H9 (cell line): Measurements from ENCODE around the gene MAD1L1. TPM values are rescaled to one million over a fixed set of nuclear protein-coding genes. Genes with fewer than 3 reads are reported as not detected.

Experiments
- DNase-seq: peaks from one replicate; pipeline ENCODE4 v3.0.0-alpha.2; 2017
- H2AFZ ChIP-seq: one replicate; pipeline ENCODE4 v1.6.1; 2013; ENCODE audit warnings: mild to moderate bottlenecking, low read length, control low read depth, moderate library complexity
- H2AK5ac ChIP-seq: 2 replicates; pipeline ENCODE4 v1.6.1; 2013; ENCODE audit warnings: low read length, control low read depth, mixed read lengths; ENCODE audit not compliant: insufficient read length
- H2BK120ac ChIP-seq: one replicate; pipeline ENCODE4 v1.6.1; 2013; ENCODE audit warnings: low read depth, mild to moderate bottlenecking, low read length, control low read depth, inconsistent platforms; ENCODE audit not compliant: poor library complexity, severe bottlenecking
- H2BK12ac ChIP-seq: 2 replicates; pipeline ENCODE4 v1.6.1; 2013; ENCODE audit warnings: low read length, control low read depth, mixed read lengths, low read depth; ENCODE audit not compliant: insufficient read length
- H2BK15ac ChIP-seq: 2 replicates; pipeline ENCODE4 v1.6.1; 2013; ENCODE audit warnings: low read depth, low read length, control low read depth
- H2BK20ac ChIP-seq: one replicate; pipeline ENCODE4 v1.6.1; 2013; ENCODE audit warnings: low read depth, mild to moderate bottlenecking, low read length, control low read depth, inconsistent platforms; ENCODE audit not compliant: poor library complexity, severe bottlenecking
- H2BK5ac ChIP-seq: 2 replicates; pipeline ENCODE4 v1.6.1; 2013; ENCODE audit warnings: low read length, control low read depth, mixed read lengths; ENCODE audit not compliant: insufficient read length
- H3K14ac ChIP-seq: 2 replicates; pipeline ENCODE4 v1.6.1; 2013; ENCODE audit warnings: low read length, control low read depth; ENCODE audit not compliant: insufficient read depth
- H3K18ac ChIP-seq: 2 replicates; pipeline ENCODE4 v1.6.1; 2013; ENCODE audit warnings: low read depth, mild to moderate bottlenecking, mixed read lengths, low read length, control low read depth; ENCODE audit not compliant: insufficient read length
- H3K23ac ChIP-seq: 2 replicates; pipeline ENCODE4 v1.6.1; 2013; ENCODE audit warnings: low read length, control low read depth, mixed read lengths, low read depth; ENCODE audit not compliant: insufficient read length
- H3K23me2 ChIP-seq: 2 replicates; pipeline ENCODE4 v1.6.1; 2013; ENCODE audit warnings: low read depth, mild to moderate bottlenecking, mixed read lengths, low read length, control low read depth; ENCODE audit not compliant: insufficient read length, poor library complexity, severe bottlenecking
- H3K27ac ChIP-seq: 2 replicates; pipeline ENCODE4 v1.5.1; 2013; ENCODE audit warnings: low read length, control low read depth, mixed read lengths, low read depth; ENCODE audit not compliant: insufficient read length
- H3K27me3 ChIP-seq: 2 replicates; pipeline ENCODE4 v1.6.1; 2013; ENCODE audit warnings: low read length, control low read depth, inconsistent platforms; ENCODE audit not compliant: insufficient read depth
- H3K4ac ChIP-seq: 2 replicates; pipeline ENCODE4 v1.6.1; 2013; ENCODE audit warnings: low read depth, mild to moderate bottlenecking, control low read depth, inconsistent platforms, low read length, moderate library complexity
- H3K4me1 ChIP-seq: 2 replicates; pipeline ENCODE4 v1.6.1; 2013; ENCODE audit warnings: low read length, control low read depth, inconsistent platforms; ENCODE audit not compliant: insufficient read depth
- H3K4me2 ChIP-seq: 2 replicates; pipeline ENCODE4 v1.6.1; 2013; ENCODE audit warnings: low read length, control low read depth, mixed read lengths; ENCODE audit not compliant: insufficient read length, insufficient read depth
- H3K56ac ChIP-seq: 2 replicates; pipeline ENCODE4 v1.6.1; 2013; ENCODE audit warnings: low read depth, mild to moderate bottlenecking, mixed read lengths, low read length, control low read depth; ENCODE audit not compliant: insufficient read length
- H3K79me1 ChIP-seq: 2 replicates; pipeline ENCODE4 v1.6.1; 2013; ENCODE audit warnings: low read depth, mild to moderate bottlenecking, moderate library complexity, low read length, control low read depth, inconsistent platforms; ENCODE audit not compliant: insufficient read depth, poor library complexity, severe bottlenecking
- H3K79me2 ChIP-seq: 2 replicates; pipeline ENCODE4 v1.6.1; 2013; ENCODE audit warnings: low read length, control low read depth, inconsistent platforms; ENCODE audit not compliant: insufficient read depth
- H3K9ac ChIP-seq: 2 replicates; pipeline ENCODE4 v1.6.1; 2013; ENCODE audit warnings: low read length, control low read depth, mixed read lengths; ENCODE audit not compliant: insufficient read length; ENCODE audit errors: extremely low read depth
- H3K9me3 ChIP-seq: one replicate; pipeline ENCODE4 v1.6.1; 2013; ENCODE audit warnings: low read depth, low read length, inconsistent platforms; ENCODE audit not compliant: control insufficient read depth
- H3T11ph ChIP-seq: one replicate; pipeline ENCODE4 v1.6.1; 2013; ENCODE audit warnings: mild to moderate bottlenecking, low read length, control low read depth, inconsistent platforms
- H4K20me1 ChIP-seq: one replicate; pipeline ENCODE4 v1.6.1; 2013; ENCODE audit not compliant: control insufficient read depth, insufficient read length, insufficient read depth
- H4K5ac ChIP-seq: 2 replicates; pipeline ENCODE4 v1.6.1; 2013; ENCODE audit warnings: low read depth, mild to moderate bottlenecking, mixed read lengths, low read length, control low read depth; ENCODE audit not compliant: insufficient read length
- H4K8ac ChIP-seq: replicated peaks from 2 replicates; pipeline ENCODE4 v1.6.1; 2013; ENCODE audit warnings: low read length, control low read depth, mixed read lengths, low read depth; ENCODE audit not compliant: insufficient read length
- H4K91ac ChIP-seq: 2 replicates; pipeline ENCODE4 v1.6.1; 2013; ENCODE audit warnings: low read depth, mild to moderate bottlenecking, moderate library complexity, mixed read lengths, low read length, control low read depth; ENCODE audit not compliant: insufficient read length
- H3K27ac Mint-ChIP-seq, 3 experiments: 2 replicates in 2 of 3; 3 replicates in 1 of 3; pipeline ENCODE4 v1.8.0; 2020 to 2021; ENCODE audit warnings: mixed read lengths in 3 of 3, mild to moderate bottlenecking in 1 of 3, moderate library complexity in 1 of 3
- H3K27me3 Mint-ChIP-seq: 2 replicates; pipeline ENCODE4 v1.8.0; 2021; ENCODE audit warnings: low read depth, mild to moderate bottlenecking, moderate library complexity, mixed read lengths
- H3K36me3 Mint-ChIP-seq, 3 experiments: 2 replicates in 2 of 3; 3 replicates in 1 of 3; pipeline ENCODE4 v1.8.0; 2020 to 2021; ENCODE audit warnings: low read depth in 3 of 3, mixed read lengths in 3 of 3; ENCODE audit not compliant: insufficient read depth in 1 of 3
- H3K4me1 Mint-ChIP-seq, 2 experiments: 2 replicates each; pipeline ENCODE4 v1.8.0; 2020; ENCODE audit warnings: mixed read lengths in 2 of 2
- H3K4me3 Mint-ChIP-seq, 2 experiments: 2 replicates in 1 of 2; 3 replicates in 1 of 2; pipeline ENCODE4 v1.8.0; 2020 to 2021; ENCODE audit warnings: mild to moderate bottlenecking in 2 of 2, mixed read lengths in 2 of 2, moderate library complexity in 1 of 2
- H3K9me3 Mint-ChIP-seq, 2 experiments: 2 replicates in 1 of 2; 3 replicates in 1 of 2; pipeline ENCODE4 v1.8.0; 2020; ENCODE audit warnings: mild to moderate bottlenecking in 2 of 2, mixed read lengths in 2 of 2, moderate library complexity in 1 of 2
- WGBS: extraction: QIAGEN DNeasy Blood & Tissue Kit; methylation state at CpG from one replicate; pipeline ENCODE4 v1.1.7; 2013; ENCODE audit warnings: missing lambda C conversion rate, low lambda C conversion rate, mixed read lengths; ENCODE audit not compliant: insufficient read length; ENCODE audit errors: extremely low coverage; 5-methylcytosine and 5-hydroxymethylcytosine counted together
- total RNA-seq: library from RNA; stranded (reverse); gene quantifications from 2 replicates; pipeline ENCODE4 v1.2.1, GENCODE V29; 2021
- TF ChIP-seq, protein P1 (sequence below): fragments of 200-600 bp; sonication (generic); conservative IDR thresholded peaks from 3 replicates; pipeline ENCODE4 v1.8.0; 2021; ENCODE audit warnings: antibody characterized with exemption, mild to moderate bottlenecking

MAD1L1 gene
- total RNA-seq, 1 experiment from 2014 or later = 39.0 TPM

DNA sequence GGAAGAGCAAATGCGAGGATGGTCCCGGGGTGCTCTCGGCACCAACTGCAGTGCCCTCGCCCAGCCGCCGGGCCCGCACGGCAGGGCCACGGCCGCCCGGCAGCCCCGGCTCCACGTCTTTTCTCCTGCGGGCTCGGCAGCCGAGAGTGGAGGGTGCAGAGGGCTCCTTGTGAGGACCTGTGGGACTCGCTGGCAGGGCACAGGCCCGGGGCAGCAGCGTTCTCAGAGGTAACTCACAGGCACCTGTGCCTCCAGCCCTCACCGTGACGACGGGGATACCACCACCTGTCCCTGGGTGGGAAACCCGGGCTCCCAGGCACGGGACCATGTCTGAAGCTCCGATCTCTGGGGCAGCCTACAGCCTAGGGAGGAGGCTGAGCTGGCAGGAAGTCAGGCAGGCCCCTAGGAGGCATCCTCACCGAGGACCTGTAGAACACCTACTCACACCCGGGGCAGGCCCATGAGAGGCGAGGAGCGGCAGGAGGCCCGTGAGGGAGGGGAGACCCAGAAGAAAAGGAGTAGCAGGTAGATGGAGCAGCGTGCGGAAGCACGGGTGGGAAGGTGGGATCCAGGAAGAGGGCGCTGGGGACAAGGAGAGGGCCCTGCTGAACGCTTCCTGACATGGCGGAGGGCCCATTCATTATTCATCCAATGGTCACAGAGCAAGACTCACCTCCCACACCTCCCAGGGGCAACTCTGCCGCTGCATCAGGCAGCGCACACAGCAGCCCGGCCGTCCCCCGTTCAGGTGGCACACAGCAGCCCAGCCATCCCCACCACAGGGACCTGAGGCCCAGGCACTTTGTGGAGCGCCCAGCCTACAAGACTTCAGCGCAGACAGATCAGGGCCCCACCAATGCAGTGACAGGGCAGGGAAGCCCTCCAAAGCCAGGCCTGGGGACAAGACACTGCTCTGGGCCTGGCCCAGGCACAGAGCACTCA lies 244.9 kb downstream of the MAD1L1 start:
- peak overlapping the region; percentile 48; the same call in 1 of the 2 replicates for H3K14ac ChIP-seq
- no peak overlapping the region for H2BK12ac ChIP-seq
- no peak overlapping the region for H4K8ac ChIP-seq
- no peak overlapping the region for H3K4me2 ChIP-seq
- H4K5ac ChIP-seq = no peak overlapping the region
- no peak overlapping the region for H2AFZ ChIP-seq
- H3K79me2 ChIP-seq = no peaks in the 10 kb centered on the region
- no peaks in the 10 kb centered on the region for H3K9me3 ChIP-seq
- no peaks in the 10 kb centered on the region for H3K27me3 Mint-ChIP-seq
- H2BK20ac ChIP-seq = no peak overlapping the region
- TF ChIP-seq, protein P1, sequence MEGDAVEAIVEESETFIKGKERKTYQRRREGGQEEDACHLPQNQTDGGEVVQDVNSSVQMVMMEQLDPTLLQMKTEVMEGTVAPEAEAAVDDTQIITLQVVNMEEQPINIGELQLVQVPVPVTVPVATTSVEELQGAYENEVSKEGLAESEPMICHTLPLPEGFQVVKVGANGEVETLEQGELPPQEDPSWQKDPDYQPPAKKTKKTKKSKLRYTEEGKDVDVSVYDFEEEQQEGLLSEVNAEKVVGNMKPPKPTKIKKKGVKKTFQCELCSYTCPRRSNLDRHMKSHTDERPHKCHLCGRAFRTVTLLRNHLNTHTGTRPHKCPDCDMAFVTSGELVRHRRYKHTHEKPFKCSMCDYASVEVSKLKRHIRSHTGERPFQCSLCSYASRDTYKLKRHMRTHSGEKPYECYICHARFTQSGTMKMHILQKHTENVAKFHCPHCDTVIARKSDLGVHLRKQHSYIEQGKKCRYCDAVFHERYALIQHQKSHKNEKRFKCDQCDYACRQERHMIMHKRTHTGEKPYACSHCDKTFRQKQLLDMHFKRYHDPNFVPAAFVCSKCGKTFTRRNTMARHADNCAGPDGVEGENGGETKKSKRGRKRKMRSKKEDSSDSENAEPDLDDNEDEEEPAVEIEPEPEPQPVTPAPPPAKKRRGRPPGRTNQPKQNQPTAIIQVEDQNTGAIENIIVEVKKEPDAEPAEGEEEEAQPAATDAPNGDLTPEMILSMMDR = no peak
- 0 out of 7 replicates have a peak, but pooled peaks cover 0 to 5% (median 0%) of the 10 kb centered on the region in 3 experiments for H3K36me3 Mint-ChIP-seq
- no peak overlapping the region; the same call in 1 of the 2 replicates for H3K4ac ChIP-seq
- H3T11ph ChIP-seq = no peak overlapping the region
- no peak overlapping the region for H2BK120ac ChIP-seq
- no peak overlapping the region for H3K27ac ChIP-seq
- DNase-seq = no peak
- no peaks in the 10 kb centered on the region for H3K4me1 ChIP-seq
- no CpG with 5 or more reads among the region's 43 CpGs for WGBS
- no peaks in the 10 kb centered on the region for H3K23me2 ChIP-seq
- no peaks in the 10 kb centered on the region for H3K9me3 Mint-ChIP-seq
- H3K4me3 Mint-ChIP-seq = no peak overlapping the region
- H3K27me3 ChIP-seq = no peaks in the 10 kb centered on the region
- no peak overlapping the region for H3K56ac ChIP-seq
- H3K9ac ChIP-seq = no peak overlapping the region
- H4K91ac ChIP-seq = no peak overlapping the region
- H3K4me1 Mint-ChIP-seq = peaks cover 15 to 17% of the 10 kb centered on the region in 2 experiments
- no peak overlapping the region for H2BK15ac ChIP-seq
- no peak overlapping the region for H3K18ac ChIP-seq
- peak overlapping the region; percentile 35 to 92 (median 36); a peak in 4 of 7 replicates for H3K27ac Mint-ChIP-seq
- no peak overlapping the region for H2BK5ac ChIP-seq
- no peaks in the 10 kb centered on the region for H3K79me1 ChIP-seq
- H2AK5ac ChIP-seq = no peak overlapping the region
- no peaks in the 10 kb centered on the region for H4K20me1 ChIP-seq
- H3K23ac ChIP-seq = no peak overlapping the region
